ENCODE results near the gene PRM3. TPM values are rescaled to one million over a fixed set of nuclear protein-coding genes. Genes with fewer than 3 reads are reported as not detected.

The PRM3 gene
- total RNA-seq, 4 donors from 2014 or later = not detected

- Histone ChIP-seq H3K9me3 (no peaks in the 10 kb centered on the region), H3K4me3 (no peak within 1 kb of the TSS), H3K36me3 (no peaks in the 10 kb centered on the region), H3K27me3 (no peaks in the 10 kb centered on the region), H3K4me1 (no peaks in the 10 kb centered on the region), H3K27ac (no peak within 1 kb of the TSS)
- ATAC-seq = no peak
- TF ChIP-seq POLR2A (IDR thresholded peaks at IDR 0.05) (no peak), CTCF (IDR thresholded peaks at IDR 0.05 in 4 of 5, conservative IDR thresholded peaks at IDR 0.05 in 1 of 5) (no peak)
- in situ Hi-C loops (cut with MboI; ENCODE audit: low sequenced_read_pairs in 4 of 4) = no loop called here
- intact Hi-C loops (cut with DNase I; ENCODE audit: low total_unique reads) = no loop called here
- DNase-seq = no peak
These were observed 7.4 kb upstream of the PRM3 start, which contains the start of gene PRM1 for GRCh38 chr16:11280616-11281522. PRM1 (minus strand) TSS chr16:11281330; CDS start chr16:11281238, 92 bp downstream.

GRCh38 chr16:11278681-11279628 is 5.5 kb upstream of the PRM3 start:
- Histone ChIP-seq H3K36me3 (no peaks in the 10 kb centered on the region), H3K4me1 (no peaks in the 10 kb centered on the region), H3K4me3 (no peak overlapping the region), H3K27ac (no peak overlapping the region), H3K27me3 (no peaks in the 10 kb centered on the region), H3K9me3 (no peaks in the 10 kb centered on the region)
- no peak for ATAC-seq
- DNase-seq = no peak
- TF ChIP-seq POLR2A (IDR thresholded peaks at IDR 0.05) = no peak
- no peak for TF ChIP-seq CTCF (IDR thresholded peaks at IDR 0.05 in 4 of 5, conservative IDR thresholded peaks at IDR 0.05 in 1 of 5)
- in situ Hi-C loops (cut with MboI; ENCODE audit: low sequenced_read_pairs in 4 of 4) (no loop called here), intact Hi-C loops (cut with DNase I; ENCODE audit: low total_unique reads) (no loop called here)

GRCh38 chr16:11277607-11278337 is 4.3 kb upstream of the PRM3 start:
- H3K36me3 ChIP-seq = no peaks in the 10 kb centered on the region
- intact Hi-C loops (cut with DNase I; ENCODE audit: low total_unique reads) (no loop called here), in situ Hi-C loops (cut with MboI; ENCODE audit: low sequenced_read_pairs in 4 of 4) (no loop called here)
- TF ChIP-seq CTCF (IDR thresholded peaks at IDR 0.05 in 4 of 5, conservative IDR thresholded peaks at IDR 0.05 in 1 of 5) = no peak
- no peak for TF ChIP-seq POLR2A (IDR thresholded peaks at IDR 0.05)
- no peak for DNase-seq
- no peak for ATAC-seq
- H3K27me3 ChIP-seq = no peaks in the 10 kb centered on the region
- no peaks in the 10 kb centered on the region for H3K9me3 ChIP-seq
- H3K27ac ChIP-seq = no peak overlapping the region
- H3K4me3 ChIP-seq = no peak overlapping the region
- H3K4me1 ChIP-seq = no peaks in the 10 kb centered on the region

- intact Hi-C loops (cut with DNase I; ENCODE audit: low total_unique reads) (no loop called here), in situ Hi-C loops (cut with MboI; ENCODE audit: low sequenced_read_pairs in 4 of 4) (no loop called here)
- Histone ChIP-seq H3K4me3 (no peak overlapping the region), H3K27ac (no peak overlapping the region), H3K36me3 (no peaks in the 10 kb centered on the region), H3K4me1 (no peaks in the 10 kb centered on the region), H3K9me3 (no peaks in the 10 kb centered on the region), H3K27me3 (no peaks in the 10 kb centered on the region)
- TF ChIP-seq POLR2A (IDR thresholded peaks at IDR 0.05) (no peak), CTCF (IDR thresholded peaks at IDR 0.05 in 4 of 5, conservative IDR thresholded peaks at IDR 0.05 in 1 of 5) (no peak)
- no peak for ATAC-seq
- DNase-seq = no peak
These were observed 3.6 kb upstream of the PRM3 start for GRCh38 chr16:11276896-11277593.
